Umbilical cord (tissue), 2 donors: Measurements from ENCODE around the gene GP9. TPM values are rescaled to one million over a fixed set of nuclear protein-coding genes. Genes with fewer than 3 reads are reported as not detected.

Experiments
- DNase-seq: peaks from one replicate; pipeline ENCODE4 v3.0.0-alpha.2; 2015; ENCODE audit warnings: low spot score
- total RNA-seq: library from RNA; depleted of rRNA; stranded (reverse); fragments of >200 nt; gene quantifications from one replicate; pipeline ENCODE4 v1.2.3, GENCODE V29; 2014; ENCODE audit warnings: low replicate concordance; ENCODE audit not compliant: insufficient read depth

GP9 gene
- total RNA-seq, 1 donor from 2014 or later, result 3.6 TPM

DNA sequence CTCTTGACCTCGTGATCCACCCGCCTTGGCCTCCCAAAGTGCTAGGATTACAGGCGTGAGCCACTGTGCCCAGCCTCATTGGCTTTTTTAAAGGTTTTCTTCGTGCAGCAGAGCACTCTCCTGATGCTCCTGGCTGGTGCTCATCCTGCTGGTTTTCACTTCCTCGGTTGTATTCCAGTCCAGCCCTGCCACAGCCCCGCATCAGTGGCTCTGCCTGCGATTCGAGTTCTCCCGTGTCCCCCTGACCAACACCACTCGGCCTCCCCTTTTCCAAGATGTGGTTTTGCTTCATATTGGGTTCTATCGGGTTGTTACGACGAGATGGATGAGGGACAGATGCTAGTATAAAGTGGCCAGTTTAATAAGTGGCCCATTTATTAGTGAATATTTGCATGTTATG, 31.7 kb upstream of the GP9 start:
- no peak for DNase-seq

DNA sequence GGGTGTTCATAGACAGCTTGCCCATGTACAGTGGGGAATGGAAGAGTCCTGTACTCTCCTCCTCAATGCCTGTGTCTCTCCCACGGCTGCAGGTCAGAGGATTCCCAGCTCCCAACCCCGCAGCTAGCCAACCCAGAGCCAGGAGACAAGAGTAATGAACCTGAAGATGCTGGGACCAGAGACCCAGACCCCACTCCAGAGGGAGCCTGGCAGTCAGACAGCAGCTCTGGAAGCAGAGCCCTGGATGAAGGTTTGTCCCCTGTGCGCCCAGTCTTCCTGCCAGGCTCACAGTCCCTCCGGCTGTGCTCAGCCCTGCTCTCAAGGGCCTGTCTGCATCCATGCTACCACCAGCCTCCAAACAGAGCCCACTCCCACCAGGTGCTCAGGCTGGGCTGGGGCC, 30.0 kb upstream of the GP9 start:
- DNase-seq, result no peak

DNA sequence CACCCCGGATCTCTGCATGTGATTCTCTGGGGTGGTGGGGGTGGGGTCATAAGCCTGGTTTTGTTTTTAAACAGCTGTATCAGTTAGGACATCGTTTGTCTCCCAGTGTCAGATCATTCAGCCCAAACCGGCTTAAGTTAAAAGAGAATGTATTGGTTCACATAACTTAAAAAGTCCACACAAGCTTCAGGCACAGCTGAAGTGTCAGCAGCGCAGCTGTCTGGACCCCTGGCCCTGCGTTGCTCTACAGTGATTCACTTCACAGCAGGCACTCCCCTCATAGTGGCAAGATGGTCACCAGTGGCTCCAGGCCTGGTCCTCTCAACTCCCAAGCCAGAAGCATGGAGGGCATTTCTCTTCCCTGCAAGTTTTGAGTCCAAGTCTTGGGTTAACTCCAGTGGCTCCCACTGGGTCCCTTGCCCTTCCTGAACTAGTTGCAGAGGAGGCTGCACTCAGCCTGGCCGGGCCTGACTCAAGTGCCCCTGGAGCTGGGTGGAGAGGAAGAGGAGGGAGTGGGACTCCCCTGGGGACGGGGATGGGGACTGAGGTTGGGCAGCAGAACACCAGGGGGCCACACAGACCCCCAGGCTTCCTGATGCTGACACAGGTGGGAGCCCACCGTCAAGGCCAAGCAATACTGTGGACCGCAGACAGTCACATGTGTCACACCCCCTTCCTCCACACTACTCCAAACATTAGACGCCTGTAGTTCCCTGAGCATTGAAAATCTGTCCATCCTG, 28.9 kb upstream of the GP9 start:
- DNase-seq, result no peak

DNA sequence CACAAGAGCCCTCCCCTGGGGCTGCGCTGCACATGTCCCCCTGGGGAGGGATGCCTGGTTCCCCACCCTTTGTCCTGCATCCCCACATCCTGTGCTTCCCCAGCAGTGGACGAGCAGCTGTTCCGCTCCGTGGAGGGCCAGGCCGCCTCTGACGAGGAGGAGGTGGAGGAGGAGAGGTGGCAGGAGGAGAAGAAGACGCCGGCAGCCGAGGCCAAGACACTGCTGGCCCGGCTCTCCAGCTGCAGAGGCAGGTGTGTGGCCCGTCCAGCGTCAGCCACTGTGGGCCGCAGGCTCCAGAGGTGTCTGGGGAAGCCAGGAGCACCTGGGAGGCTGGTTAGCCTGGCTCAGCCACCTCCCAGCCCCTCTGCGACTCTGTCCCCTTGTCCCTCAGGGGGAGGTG, 27.9 kb upstream of the GP9 start:
- no peak for DNase-seq

GRCh38 chr3:129033151-129033550, 27.4 kb upstream of the GP9 start:
- DNase-seq, result no peak

GRCh38 chr3:129033633-129034321, 26.8 kb upstream of the GP9 start:
- DNase-seq, result no peak

DNA sequence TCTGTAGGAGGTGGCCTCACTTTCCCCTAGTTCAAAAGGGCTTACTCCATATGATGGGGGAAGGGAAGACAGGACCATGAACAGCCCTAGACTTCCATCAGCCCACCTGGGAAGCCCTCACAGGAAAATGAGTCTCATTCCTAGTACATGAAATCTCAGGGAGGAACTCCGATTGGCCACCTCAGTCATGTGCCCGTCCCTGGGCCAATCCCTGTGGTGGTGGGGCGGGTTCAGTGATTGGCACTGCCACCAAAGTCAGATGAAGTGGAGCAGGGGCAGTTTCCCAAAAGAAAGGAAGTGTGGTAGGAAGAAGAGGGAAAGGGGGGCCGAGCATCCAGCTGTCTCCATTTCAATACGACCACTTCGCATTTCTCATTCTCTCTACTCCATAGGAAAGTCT, 25.9 kb upstream of the GP9 start:
- no peak for DNase-seq

GRCh38 chr3:129035360-129036221, 25.0 kb upstream of the GP9 start:
- no peak for DNase-seq

DNA sequence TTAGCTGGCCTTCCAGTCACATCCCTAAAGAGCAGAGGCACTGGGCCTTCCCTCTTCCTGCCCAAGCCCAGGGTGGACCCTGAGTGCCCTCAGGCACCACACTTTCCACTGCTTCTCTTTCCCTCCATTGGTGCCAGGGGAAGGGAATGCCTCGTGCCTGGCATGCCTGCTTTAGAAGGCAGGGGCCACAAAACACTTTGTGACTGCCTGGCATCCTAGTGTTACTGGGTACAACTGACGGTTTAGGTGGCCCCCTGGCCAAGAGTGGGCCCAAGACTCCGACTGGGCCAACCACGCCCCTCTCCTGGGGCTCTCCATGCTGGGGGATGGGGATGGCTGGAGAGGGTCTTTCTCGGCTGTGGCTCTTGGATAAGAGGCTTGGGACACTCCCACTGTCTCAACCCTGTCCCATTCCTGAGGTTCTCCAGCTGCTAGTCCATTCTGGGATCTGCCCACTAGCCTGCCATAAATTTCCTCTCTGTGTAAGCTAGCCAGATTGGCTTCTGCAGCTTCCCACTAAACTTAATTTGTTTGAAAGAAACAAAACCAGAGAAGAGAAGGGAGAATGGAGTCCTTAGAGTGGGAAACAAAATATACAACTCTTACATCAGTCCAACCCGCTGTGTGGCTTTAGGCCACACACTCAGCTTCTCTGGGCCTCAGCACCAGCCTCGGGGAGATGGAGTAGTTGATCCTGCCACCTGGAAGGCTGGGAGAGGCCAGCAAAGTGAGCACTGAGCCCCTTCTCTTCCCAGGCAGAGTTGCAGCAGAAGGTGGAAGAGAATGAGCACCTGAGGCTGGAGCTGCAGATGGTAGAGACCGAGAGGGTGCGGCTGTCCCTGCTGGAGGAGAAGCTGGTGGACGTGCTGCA, 24.1 kb upstream of the GP9 start:
- DNase-seq, result no peak

DNA sequence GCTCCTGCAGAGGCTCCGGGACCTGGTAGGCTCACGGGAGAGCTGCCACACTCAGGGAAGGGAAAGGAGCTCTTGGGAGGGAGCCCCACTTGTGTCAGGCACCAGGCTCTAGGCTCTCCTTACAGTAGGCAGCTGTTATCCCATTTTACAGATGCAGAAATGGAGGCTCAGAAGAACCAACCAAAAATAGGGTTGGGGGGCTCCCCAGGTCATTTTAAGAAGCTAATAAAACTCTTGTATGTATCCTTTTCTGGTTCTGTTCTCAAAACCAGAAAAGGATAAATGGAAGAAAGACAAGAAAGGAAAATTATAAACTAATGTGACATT, 23.5 kb upstream of the GP9 start:
- no peak for DNase-seq

- DNase-seq, result no peak
These were observed 22.3 kb upstream of the GP9 start for GRCh38 chr3:129038121-129038855.

- DNase-seq, result no peak
These were observed 21.1 kb upstream of the GP9 start for GRCh38 chr3:129039271-129040038.

DNA sequence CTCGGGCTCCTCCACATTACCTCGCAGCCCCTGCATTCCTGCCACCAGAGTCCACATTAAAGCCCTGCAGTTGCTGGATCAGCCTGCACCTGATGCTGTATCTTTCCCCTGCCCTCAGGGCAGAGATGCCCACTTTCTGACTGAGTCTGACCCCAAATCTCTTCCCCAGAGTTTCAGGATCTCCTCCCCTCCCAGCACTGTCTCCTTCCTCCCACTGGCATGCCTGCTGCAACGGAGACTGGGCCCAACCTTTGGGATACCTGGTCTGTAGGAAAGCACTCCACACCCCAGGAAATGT, 20.6 kb upstream of the GP9 start:
- no peak for DNase-seq

DNA sequence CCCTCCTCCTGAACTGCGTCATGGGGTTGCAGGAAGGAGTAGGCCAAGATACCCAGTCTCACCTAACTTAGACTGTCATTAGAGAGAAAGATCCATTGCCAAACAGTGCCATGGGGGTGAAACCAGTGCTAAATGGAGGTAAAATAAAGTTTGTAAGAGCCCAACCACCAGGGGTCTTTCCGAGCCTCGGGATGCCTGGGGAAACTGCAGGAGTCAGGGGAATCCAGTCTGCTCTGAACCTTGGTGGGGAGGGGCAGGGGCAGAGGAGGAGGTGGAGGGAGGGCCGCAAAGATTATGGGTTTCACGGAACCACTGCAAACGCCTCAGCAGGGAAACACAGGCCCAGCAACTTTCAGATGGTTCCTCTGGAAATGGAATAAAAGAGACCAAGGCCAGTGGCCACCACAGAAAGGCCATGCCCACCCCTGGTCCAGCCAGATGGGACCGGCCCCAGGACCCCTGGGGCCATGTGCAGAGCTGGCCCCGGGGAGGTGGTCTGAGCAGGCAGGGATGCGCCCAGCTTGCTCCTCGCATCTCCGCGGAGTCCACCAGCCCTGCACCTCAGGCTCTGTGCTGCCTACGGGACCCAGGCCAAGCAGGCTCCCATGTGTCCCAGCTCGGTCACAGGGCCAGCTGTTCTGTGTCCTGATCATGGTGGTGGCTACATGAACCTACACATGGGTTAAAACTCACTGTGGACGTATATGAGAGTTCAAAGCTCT, 19.8 kb upstream of the GP9 start:
- DNase-seq, result no peak

GRCh38 chr3:129045675-129046036, 14.9 kb upstream of the GP9 start:
- no peak for DNase-seq

- no peak for DNase-seq
These were observed 14.4 kb upstream of the GP9 start for GRCh38 chr3:129046037-129046731.

DNA sequence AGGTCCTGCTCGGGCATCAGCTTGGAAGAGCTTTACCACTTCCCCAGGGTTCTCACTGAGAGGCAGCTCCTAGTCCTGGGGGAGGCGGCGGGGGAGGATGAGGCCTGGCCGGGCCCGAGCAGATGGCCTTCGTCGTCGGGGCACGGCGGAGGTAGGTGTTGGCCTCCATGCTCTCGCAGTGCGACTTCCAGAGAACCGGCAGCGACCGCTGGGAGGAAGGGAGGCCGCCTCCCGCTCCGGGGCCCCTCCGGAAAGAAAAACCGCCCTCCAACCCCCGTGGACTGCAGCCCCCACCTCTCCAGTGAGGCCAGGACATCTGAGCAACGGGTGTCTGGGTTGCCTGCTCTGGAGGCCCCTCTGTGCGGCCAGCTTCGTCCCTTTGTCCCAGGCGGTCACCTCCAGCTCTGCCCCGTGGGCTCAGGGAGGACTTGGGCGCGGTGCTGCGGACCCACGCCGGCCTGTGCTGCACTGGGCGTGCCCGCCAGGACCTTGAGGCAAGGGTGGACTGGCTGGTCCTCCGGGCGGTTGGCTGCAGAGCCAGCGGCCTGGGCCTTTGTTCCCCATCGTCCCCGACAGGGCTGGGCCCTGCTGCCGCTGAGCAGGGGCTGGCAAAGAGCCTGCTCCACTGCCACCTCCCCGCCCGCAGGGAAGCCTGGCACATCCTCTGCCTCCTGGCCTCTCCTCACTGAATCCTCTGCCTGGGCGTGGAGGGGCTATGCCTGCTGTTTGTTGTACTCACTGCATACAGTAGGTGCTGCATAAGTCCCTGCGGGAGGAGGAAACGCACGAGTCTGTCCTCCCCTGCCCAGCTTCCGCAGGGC, 13.6 kb upstream of the GP9 start:
- no peak for DNase-seq

DNA sequence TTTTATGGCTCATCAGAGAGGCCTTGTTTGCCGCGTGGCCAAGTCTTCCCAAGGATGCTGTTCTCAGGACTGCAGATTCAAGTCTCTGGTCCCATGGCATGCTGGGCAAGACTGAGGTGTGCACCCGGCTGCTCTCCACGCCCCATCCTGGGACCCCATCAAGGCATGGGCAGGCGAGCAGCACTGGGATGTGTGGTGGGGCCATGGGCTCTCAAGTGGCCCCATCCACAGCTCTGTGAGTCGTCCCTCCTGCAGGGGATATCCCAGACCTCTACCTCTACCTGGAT, 13.1 kb upstream of the GP9 start:
- no peak for DNase-seq
